ENCODE measurements around the gene ANKRD13D. TPM values are rescaled to one million over a fixed set of nuclear protein-coding genes. Genes with fewer than 3 reads are reported as not detected.

The ANKRD13D gene
- polyA plus RNA-seq, 1 donor from 2014 or later = 93.5 TPM

DNA sequence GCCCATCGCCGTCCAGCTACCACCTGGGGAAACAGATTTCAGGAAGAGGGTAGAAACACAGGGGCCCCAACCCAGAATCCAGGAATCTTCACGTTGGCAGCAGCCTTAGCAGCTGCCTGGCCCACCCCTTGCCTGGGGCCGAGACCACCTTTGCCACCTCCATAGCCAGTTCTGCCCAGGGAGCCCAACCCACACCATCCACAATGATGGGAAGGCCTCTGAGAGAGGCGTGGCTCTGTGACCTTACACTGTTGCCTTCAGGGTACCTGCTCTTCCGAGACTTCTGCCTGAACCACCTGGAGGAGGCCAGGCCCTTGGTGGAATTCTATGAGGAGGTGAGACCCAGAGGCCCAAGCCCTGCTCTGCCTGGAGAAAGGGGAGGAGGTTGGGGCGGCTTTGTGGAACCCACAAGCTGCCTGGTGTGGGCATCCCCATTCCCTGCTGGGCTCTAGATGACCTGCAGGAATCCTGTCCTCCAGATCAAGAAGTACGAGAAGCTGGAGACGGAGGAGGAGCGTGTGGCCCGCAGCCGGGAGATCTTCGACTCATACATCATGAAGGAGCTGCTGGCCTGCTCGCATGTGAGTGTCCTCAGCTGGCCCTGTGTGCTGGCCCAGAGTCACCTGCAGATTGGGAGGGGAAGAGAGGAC lies 10.0 kb upstream of the ANKRD13D start:
- Histone ChIP-seq H3K9ac (ENCODE audit: low read length) (no peak overlapping the region), H2AFZ (ENCODE audit: low read depth, low read length) (no peak overlapping the region), H3K4me2 (ENCODE audit: low read length) (no peak overlapping the region), H3F3A (ENCODE audit: insufficient read depth, low read length, poor library complexity, severe bottlenecking) (no peaks in the 10 kb centered on the region), H3K79me2 (replicated peaks; ENCODE audit: insufficient read depth, low read length) (peaks cover 9% of the 10 kb centered on the region), H3K4me3 (ENCODE audit: low read length) (no peak overlapping the region), H3K36me3 (ENCODE audit: insufficient read depth, low read length) (no peaks in the 10 kb centered on the region), H3K9me2 (ENCODE audit: insufficient read depth, low read length) (no peaks in the 10 kb centered on the region), H3K27me3 (ENCODE audit: insufficient read depth, low read depth, low read length) (no peaks in the 10 kb centered on the region), H3K27ac (ENCODE audit: low read length) (no peak overlapping the region), H3K9me3 (ENCODE audit: low read length) (no peaks in the 10 kb centered on the region), H4K20me1 (ENCODE audit: insufficient read depth) (no peaks in the 10 kb centered on the region)
- TF ChIP-seq EZH2 (IDR thresholded peaks at IDR 0.05; ENCODE audit: borderline replicate concordance, insufficient read depth, low read length, poor library complexity, severe bottlenecking) = no peak
- no peak for TF ChIP-seq MXI1 (conservative IDR thresholded peaks at IDR 0.05; ENCODE audit: poor library complexity, severe bottlenecking)
- TF ChIP-seq, protein P1, sequence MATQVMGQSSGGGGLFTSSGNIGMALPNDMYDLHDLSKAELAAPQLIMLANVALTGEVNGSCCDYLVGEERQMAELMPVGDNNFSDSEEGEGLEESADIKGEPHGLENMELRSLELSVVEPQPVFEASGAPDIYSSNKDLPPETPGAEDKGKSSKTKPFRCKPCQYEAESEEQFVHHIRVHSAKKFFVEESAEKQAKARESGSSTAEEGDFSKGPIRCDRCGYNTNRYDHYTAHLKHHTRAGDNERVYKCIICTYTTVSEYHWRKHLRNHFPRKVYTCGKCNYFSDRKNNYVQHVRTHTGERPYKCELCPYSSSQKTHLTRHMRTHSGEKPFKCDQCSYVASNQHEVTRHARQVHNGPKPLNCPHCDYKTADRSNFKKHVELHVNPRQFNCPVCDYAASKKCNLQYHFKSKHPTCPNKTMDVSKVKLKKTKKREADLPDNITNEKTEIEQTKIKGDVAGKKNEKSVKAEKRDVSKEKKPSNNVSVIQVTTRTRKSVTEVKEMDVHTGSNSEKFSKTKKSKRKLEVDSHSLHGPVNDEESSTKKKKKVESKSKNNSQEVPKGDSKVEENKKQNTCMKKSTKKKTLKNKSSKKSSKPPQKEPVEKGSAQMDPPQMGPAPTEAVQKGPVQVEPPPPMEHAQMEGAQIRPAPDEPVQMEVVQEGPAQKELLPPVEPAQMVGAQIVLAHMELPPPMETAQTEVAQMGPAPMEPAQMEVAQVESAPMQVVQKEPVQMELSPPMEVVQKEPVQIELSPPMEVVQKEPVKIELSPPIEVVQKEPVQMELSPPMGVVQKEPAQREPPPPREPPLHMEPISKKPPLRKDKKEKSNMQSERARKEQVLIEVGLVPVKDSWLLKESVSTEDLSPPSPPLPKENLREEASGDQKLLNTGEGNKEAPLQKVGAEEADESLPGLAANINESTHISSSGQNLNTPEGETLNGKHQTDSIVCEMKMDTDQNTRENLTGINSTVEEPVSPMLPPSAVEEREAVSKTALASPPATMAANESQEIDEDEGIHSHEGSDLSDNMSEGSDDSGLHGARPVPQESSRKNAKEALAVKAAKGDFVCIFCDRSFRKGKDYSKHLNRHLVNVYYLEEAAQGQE (IDR thresholded peaks at IDR 0.05; ENCODE audit: borderline replicate concordance) = no peak
- TF ChIP-seq, protein P2, sequence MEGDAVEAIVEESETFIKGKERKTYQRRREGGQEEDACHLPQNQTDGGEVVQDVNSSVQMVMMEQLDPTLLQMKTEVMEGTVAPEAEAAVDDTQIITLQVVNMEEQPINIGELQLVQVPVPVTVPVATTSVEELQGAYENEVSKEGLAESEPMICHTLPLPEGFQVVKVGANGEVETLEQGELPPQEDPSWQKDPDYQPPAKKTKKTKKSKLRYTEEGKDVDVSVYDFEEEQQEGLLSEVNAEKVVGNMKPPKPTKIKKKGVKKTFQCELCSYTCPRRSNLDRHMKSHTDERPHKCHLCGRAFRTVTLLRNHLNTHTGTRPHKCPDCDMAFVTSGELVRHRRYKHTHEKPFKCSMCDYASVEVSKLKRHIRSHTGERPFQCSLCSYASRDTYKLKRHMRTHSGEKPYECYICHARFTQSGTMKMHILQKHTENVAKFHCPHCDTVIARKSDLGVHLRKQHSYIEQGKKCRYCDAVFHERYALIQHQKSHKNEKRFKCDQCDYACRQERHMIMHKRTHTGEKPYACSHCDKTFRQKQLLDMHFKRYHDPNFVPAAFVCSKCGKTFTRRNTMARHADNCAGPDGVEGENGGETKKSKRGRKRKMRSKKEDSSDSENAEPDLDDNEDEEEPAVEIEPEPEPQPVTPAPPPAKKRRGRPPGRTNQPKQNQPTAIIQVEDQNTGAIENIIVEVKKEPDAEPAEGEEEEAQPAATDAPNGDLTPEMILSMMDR (IDR thresholded peaks at IDR 0.05; ENCODE audit: poor library complexity, severe bottlenecking) = no peak
- no peak for TF ChIP-seq EP300 (conservative IDR thresholded peaks at IDR 0.05; ENCODE audit: poor library complexity, severe bottlenecking)
- no peak for TF ChIP-seq RAD21 (conservative IDR thresholded peaks at IDR 0.05)
- no peak for TF ChIP-seq TAF1 (IDR thresholded peaks at IDR 0.05; ENCODE audit: low read depth)
- no peak for TF ChIP-seq SMC3 (conservative IDR thresholded peaks at IDR 0.05; ENCODE audit: poor library complexity)
- no peak for TF ChIP-seq POLR2AphosphoS5 (IDR thresholded peaks at IDR 0.05)

DNA sequence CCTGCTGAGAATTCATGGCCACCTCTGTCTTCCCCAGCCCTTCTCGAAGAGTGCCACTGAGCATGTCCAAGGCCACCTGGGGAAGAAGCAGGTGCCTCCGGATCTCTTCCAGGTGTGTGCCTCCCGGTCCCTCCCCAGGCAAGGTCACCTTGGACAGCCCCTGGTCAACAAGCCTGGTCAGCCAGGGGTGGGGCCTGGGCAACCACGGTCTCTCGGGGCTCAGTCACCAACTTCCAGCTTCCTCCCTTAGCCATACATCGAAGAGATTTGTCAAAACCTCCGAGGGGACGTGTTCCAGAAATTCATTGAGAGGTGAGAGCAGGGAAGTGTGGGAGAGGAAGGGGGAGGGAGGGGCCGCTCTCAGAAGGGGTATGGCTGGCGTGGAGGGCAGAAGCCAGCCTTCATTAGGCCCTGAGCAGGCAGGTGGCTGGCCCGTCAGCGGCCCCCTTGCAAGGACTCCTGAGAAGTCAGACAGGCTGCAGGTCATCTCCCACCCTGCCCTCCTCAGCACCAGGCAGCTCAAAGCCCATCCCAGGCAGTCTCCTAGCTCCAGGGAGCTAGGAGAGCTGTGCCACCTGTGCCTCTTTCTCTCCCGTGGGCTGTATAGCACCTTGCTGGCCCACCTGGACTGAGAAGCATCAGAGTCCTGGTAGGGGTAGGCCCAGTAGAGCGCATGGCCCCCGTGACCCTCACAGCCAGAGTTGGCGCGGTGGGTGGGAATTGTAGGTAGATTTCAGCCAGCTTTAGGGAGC lies 9.3 kb upstream of the ANKRD13D start:
- Histone ChIP-seq H3K9ac (ENCODE audit: low read length) (no peak overlapping the region), H3K27ac (ENCODE audit: low read length) (no peak overlapping the region), H3F3A (ENCODE audit: insufficient read depth, low read length, poor library complexity, severe bottlenecking) (no peaks in the 10 kb centered on the region), H3K79me2 (replicated peaks; ENCODE audit: insufficient read depth, low read length) (peaks cover 4% of the 10 kb centered on the region), H4K20me1 (ENCODE audit: insufficient read depth) (no peaks in the 10 kb centered on the region), H3K9me2 (ENCODE audit: insufficient read depth, low read length) (no peaks in the 10 kb centered on the region), H3K9me3 (ENCODE audit: low read length) (no peaks in the 10 kb centered on the region), H3K4me2 (ENCODE audit: low read length) (no peak overlapping the region), H2AFZ (ENCODE audit: low read depth, low read length) (no peak overlapping the region), H3K4me3 (ENCODE audit: low read length) (no peak overlapping the region), H3K27me3 (ENCODE audit: insufficient read depth, low read depth, low read length) (no peaks in the 10 kb centered on the region), H3K36me3 (ENCODE audit: insufficient read depth, low read length) (no peaks in the 10 kb centered on the region)
- TF ChIP-seq MXI1 (conservative IDR thresholded peaks at IDR 0.05; ENCODE audit: poor library complexity, severe bottlenecking) = no peak
- no peak for TF ChIP-seq TAF1 (IDR thresholded peaks at IDR 0.05; ENCODE audit: low read depth)
- TF ChIP-seq RAD21 (conservative IDR thresholded peaks at IDR 0.05) = no peak
- TF ChIP-seq EP300 (conservative IDR thresholded peaks at IDR 0.05; ENCODE audit: poor library complexity, severe bottlenecking) = no peak
- no peak for TF ChIP-seq SMC3 (conservative IDR thresholded peaks at IDR 0.05; ENCODE audit: poor library complexity)
- TF ChIP-seq POLR2AphosphoS5 (IDR thresholded peaks at IDR 0.05) = no peak
- TF ChIP-seq, protein P2 (IDR thresholded peaks at IDR 0.05; ENCODE audit: poor library complexity, severe bottlenecking) = no peak
- TF ChIP-seq EZH2 (IDR thresholded peaks at IDR 0.05; ENCODE audit: borderline replicate concordance, insufficient read depth, low read length, poor library complexity, severe bottlenecking) = no peak
- TF ChIP-seq, protein P1 (IDR thresholded peaks at IDR 0.05; ENCODE audit: borderline replicate concordance) = no peak

Measured in neural cell (in vitro differentiated cells).